HepG2 (cell line): ENCODE data around the gene PANK3. TPM values are rescaled to one million over a fixed set of nuclear protein-coding genes. Genes with fewer than 3 reads are reported as not detected.

ENCODE experiments used
- FOXP1 ChIP-seq, 2 experiments: fragments of 450-650 bp in 1 of 2; IDR thresholded peaks; 2 replicates each; pipeline ENCODE4 v1.6.1; 2017 to 2018; ENCODE audit warnings: antibody characterized with exemption in 1 of 2
- GZF1 ChIP-seq: sonication (generic); formaldehyde crosslinking; IDR thresholded peaks from 2 replicates; pipeline ENCODE4 v1.5.1; 2020; ENCODE audit warnings: mild to moderate bottlenecking, missing genetic modification reagents
- IRF2 ChIP-seq: IDR thresholded peaks from 2 replicates; pipeline ENCODE4 v1.6.1; 2018; ENCODE audit warnings: missing genetic modification reagents, missing compliant biosample characterization
- ISL2 ChIP-seq: sonication (generic); formaldehyde crosslinking; IDR thresholded peaks from 2 replicates; pipeline ENCODE4 v1.5.0; 2020; ENCODE audit warnings: missing genetic modification reagents
- MBD4 ChIP-seq: IDR thresholded peaks from 2 replicates; pipeline ENCODE4 v1.6.1; 2012; ENCODE audit warnings: low read length, inconsistent platforms, borderline replicate concordance
- NFRKB ChIP-seq: fragments of 450-650 bp; IDR thresholded peaks from 2 replicates; pipeline ENCODE4 v1.6.1; 2017
- NRL ChIP-seq: sonication (generic); formaldehyde crosslinking; IDR thresholded peaks from 2 replicates; pipeline ENCODE4 v1.5.0; 2020; ENCODE audit warnings: missing genetic modification reagents, mild to moderate bottlenecking, moderate library complexity, borderline replicate concordance
- RCOR2 ChIP-seq: IDR thresholded peaks from 2 replicates; pipeline ENCODE4 v1.6.1; 2016; ENCODE audit warnings: missing biosample characterization, missing genetic modification reagents
- RXRB ChIP-seq: IDR thresholded peaks from 2 replicates; pipeline ENCODE4 v1.6.1; 2016; ENCODE audit warnings: borderline replicate concordance, missing genetic modification reagents, missing compliant biosample characterization
- SMAD9 ChIP-seq: sonication (generic); formaldehyde crosslinking; IDR thresholded peaks from 2 replicates; pipeline ENCODE4 v1.5.1; 2020; ENCODE audit warnings: mild to moderate bottlenecking, missing genetic modification reagents
- SP2 ChIP-seq: sonication (generic); formaldehyde crosslinking; IDR thresholded peaks from 2 replicates; pipeline ENCODE4 v1.5.1; 2020; ENCODE audit warnings: mild to moderate bottlenecking, missing genetic modification reagents
- ZIK1 ChIP-seq: sonication (generic); formaldehyde crosslinking; IDR thresholded peaks from 2 replicates; pipeline ENCODE4 v1.5.0; 2020; ENCODE audit warnings: mild to moderate bottlenecking, low read depth, missing genetic modification reagents, borderline replicate concordance
- ZNF256 ChIP-seq: sonication (generic); formaldehyde crosslinking; conservative IDR thresholded peaks from 2 replicates; pipeline ENCODE4 v1.4.0; 2020; ENCODE audit warnings: missing genetic modification reagents
- ZNF296 ChIP-seq: sonication (generic); formaldehyde crosslinking; conservative IDR thresholded peaks from 2 replicates; pipeline ENCODE4 v1.5.0; 2020; ENCODE audit warnings: mild to moderate bottlenecking, missing genetic modification reagents
- ZNF557 ChIP-seq: sonication (generic); formaldehyde crosslinking; IDR thresholded peaks from 2 replicates; pipeline ENCODE4 v1.4.0; 2020; ENCODE audit warnings: missing genetic modification reagents
- ZNF772 ChIP-seq: sonication (generic); formaldehyde crosslinking; IDR thresholded peaks from 2 replicates; pipeline ENCODE4 v1.5.0; 2020; ENCODE audit warnings: mild to moderate bottlenecking, missing genetic modification reagents
- ZNF775 ChIP-seq: sonication (generic); formaldehyde crosslinking; IDR thresholded peaks from 2 replicates; pipeline ENCODE4 v1.4.0; 2020; ENCODE audit warnings: missing genetic modification reagents, mild to moderate bottlenecking, moderate library complexity, borderline replicate concordance
- ZNF788 ChIP-seq: sonication (generic); formaldehyde crosslinking; IDR thresholded peaks from 2 replicates; pipeline ENCODE4 v1.5.0; 2020; ENCODE audit warnings: mild to moderate bottlenecking, missing genetic modification reagents, borderline replicate concordance
- ZNF792 ChIP-seq: IDR thresholded peaks from 2 replicates; pipeline ENCODE4 v1.6.1; 2016
- polyA plus RNA-seq, 8 experiments: library from polyadenylated mRNA; depleted of rRNA in 3 of 8; stranded (reverse) in 7 of 8; unstranded in 1 of 8; fragments of >200 nt; fragmentation: Illumina TruSeq in 4 of 8; extraction: Trizol in 4 of 8; gene quantifications; 2 replicates each; pipeline versions ENCODE4 v1.2.1 to v1.2.3, GENCODE V29; 2011 to 2016; ENCODE audit warnings: low read depth in 4 of 8, missing spikeins in 1 of 8, mixed read lengths in 1 of 8; ENCODE audit not compliant: insufficient read depth in 1 of 8
- total RNA-seq, 5 experiments: library from RNA; depleted of rRNA; stranded (reverse); fragments of >200 nt; fragmentation: Illumina TruSeq; extraction: Trizol; gene quantifications; 2 replicates each; pipeline ENCODE4 v1.2.3, GENCODE V29; 2016; ENCODE audit warnings: low read depth in 1 of 5
- TF ChIP-seq, protein P1 (sequence below): sonication (generic); formaldehyde crosslinking; IDR thresholded peaks from 2 replicates; pipeline ENCODE4 v1.5.1; 2020; ENCODE audit warnings: missing genetic modification reagents, mild to moderate bottlenecking, borderline replicate concordance
- TF ChIP-seq, protein P2 (sequence below): sonication (generic); formaldehyde crosslinking; IDR thresholded peaks from 2 replicates; pipeline ENCODE4 v1.5.0; 2020; ENCODE audit warnings: mild to moderate bottlenecking, missing genetic modification reagents, borderline replicate concordance
- TF ChIP-seq, protein P3 (sequence below): sonication (generic); formaldehyde crosslinking; conservative IDR thresholded peaks from 2 replicates; pipeline ENCODE4 v1.4.0; 2020; ENCODE audit warnings: missing genetic modification reagents
- TF ChIP-seq, protein P4 (sequence below): IDR thresholded peaks from 2 replicates; pipeline ENCODE4 v1.6.1; 2012; ENCODE audit warnings: inconsistent platforms

Gene PANK3
- total and polyA plus RNA-seq, 2 of the 13 experiments (the other 11 are each of a cell fraction or from before 2014, with no cell fraction given): 26.9 to 69.5 TPM

DNA sequence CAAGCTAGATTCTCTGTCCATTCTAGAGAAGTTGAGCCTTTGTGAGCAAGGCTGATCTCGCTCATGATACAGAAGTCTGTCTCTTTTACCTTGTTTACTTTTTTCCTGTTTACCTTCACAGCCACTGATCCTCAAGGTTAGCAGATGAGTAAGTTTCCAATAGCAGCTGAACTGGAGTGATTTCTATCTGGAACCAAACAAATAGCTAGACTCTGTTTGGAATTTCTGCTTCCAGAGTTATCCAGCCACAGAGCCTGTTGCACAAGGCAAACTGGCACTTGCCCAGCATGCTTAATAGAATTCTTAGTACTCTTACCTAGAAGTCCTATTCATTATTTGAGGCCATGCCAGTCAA is 12.8 kb upstream of the PANK3 start (continued):
- TF ChIP-seq, protein P1, sequence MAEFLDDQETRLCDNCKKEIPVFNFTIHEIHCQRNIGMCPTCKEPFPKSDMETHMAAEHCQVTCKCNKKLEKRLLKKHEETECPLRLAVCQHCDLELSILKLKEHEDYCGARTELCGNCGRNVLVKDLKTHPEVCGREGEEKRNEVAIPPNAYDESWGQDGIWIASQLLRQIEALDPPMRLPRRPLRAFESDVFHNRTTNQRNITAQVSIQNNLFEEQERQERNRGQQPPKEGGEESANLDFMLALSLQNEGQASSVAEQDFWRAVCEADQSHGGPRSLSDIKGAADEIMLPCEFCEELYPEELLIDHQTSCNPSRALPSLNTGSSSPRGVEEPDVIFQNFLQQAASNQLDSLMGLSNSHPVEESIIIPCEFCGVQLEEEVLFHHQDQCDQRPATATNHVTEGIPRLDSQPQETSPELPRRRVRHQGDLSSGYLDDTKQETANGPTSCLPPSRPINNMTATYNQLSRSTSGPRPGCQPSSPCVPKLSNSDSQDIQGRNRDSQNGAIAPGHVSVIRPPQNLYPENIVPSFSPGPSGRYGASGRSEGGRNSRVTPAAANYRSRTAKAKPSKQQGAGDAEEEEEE (CRISPR knock-in tag): no peak
- TF ChIP-seq SP2 (CRISPR knock-in tag) (no peak), ZNF788 (CRISPR knock-in tag) (peak; percentile 70; the same call in 1 of the 2 replicates), RCOR2 (peak; percentile 78; the same call in 1 of the 2 replicates), ZIK1 (CRISPR knock-in tag) (0 out of 2 replicates have a peak, but pooled peaks have one; percentile 39), IRF2 (CRISPR knock-in tag) (peak; percentile 63; the same call in 1 of the 2 replicates), FOXP1 (IDR thresholded peaks at IDR 0.05) (peak; percentile 95), FOXP1 (CRISPR knock-in tag; IDR thresholded peaks at IDR 0.05) (peak; percentile 97), RXRB (CRISPR knock-in tag) (peak; percentile 79), ISL2 (CRISPR knock-in tag) (peak; percentile 92), ZNF557 (no peak), MBD4 (peak; percentile 58; the same call in 1 of the 2 replicates), GZF1 (CRISPR knock-in tag) (no peak), ZNF775 (peak; percentile 95), SMAD9 (CRISPR knock-in tag) (no peak), ZNF792 (CRISPR knock-in tag) (peak; percentile 68; the same call in 1 of the 2 replicates), NRL (CRISPR knock-in tag) (no peak), NFRKB (no peak), ZNF772 (CRISPR knock-in tag) (peak; percentile 62; the same call in 1 of the 2 replicates), ZNF296 (CRISPR knock-in tag) (no peak), ZNF256 (no peak)
- TF ChIP-seq, protein P2, sequence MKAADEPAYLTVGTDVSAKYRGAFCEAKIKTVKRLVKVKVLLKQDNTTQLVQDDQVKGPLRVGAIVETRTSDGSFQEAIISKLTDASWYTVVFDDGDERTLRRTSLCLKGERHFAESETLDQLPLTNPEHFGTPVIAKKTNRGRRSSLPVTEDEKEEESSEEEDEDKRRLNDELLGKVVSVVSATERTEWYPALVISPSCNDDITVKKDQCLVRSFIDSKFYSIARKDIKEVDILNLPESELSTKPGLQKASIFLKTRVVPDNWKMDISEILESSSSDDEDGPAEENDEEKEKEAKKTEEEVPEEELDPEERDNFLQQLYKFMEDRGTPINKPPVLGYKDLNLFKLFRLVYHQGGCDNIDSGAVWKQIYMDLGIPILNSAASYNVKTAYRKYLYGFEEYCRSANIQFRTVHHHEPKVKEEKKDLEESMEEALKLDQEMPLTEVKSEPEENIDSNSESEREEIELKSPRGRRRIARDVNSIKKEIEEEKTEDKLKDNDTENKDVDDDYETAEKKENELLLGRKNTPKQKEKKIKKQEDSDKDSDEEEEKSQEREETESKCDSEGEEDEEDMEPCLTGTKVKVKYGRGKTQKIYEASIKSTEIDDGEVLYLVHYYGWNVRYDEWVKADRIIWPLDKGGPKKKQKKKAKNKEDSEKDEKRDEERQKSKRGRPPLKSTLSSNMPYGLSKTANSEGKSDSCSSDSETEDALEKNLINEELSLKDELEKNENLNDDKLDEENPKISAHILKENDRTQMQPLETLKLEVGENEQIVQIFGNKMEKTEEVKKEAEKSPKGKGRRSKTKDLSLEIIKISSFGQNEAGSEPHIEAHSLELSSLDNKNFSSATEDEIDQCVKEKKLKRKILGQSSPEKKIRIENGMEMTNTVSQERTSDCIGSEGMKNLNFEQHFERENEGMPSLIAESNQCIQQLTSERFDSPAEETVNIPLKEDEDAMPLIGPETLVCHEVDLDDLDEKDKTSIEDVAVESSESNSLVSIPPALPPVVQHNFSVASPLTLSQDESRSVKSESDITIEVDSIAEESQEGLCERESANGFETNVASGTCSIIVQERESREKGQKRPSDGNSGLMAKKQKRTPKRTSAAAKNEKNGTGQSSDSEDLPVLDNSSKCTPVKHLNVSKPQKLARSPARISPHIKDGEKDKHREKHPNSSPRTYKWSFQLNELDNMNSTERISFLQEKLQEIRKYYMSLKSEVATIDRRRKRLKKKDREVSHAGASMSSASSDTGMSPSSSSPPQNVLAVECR (CRISPR knock-in tag): peak; percentile 20; the same call in 1 of the 2 replicates
- TF ChIP-seq, protein P3, sequence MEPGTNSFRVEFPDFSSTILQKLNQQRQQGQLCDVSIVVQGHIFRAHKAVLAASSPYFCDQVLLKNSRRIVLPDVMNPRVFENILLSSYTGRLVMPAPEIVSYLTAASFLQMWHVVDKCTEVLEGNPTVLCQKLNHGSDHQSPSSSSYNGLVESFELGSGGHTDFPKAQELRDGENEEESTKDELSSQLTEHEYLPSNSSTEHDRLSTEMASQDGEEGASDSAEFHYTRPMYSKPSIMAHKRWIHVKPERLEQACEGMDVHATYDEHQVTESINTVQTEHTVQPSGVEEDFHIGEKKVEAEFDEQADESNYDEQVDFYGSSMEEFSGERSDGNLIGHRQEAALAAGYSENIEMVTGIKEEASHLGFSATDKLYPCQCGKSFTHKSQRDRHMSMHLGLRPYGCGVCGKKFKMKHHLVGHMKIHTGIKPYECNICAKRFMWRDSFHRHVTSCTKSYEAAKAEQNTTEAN: peak; percentile 72; the same call in 1 of the 2 replicates
- TF ChIP-seq, protein P4, sequence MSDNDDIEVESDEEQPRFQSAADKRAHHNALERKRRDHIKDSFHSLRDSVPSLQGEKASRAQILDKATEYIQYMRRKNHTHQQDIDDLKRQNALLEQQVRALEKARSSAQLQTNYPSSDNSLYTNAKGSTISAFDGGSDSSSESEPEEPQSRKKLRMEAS: peak; percentile 59
